Panc1 (cell line): ENCODE results near the gene USP24. TPM values are rescaled to one million over a fixed set of nuclear protein-coding genes. Genes with fewer than 3 reads are reported as not detected.
A peak's percentile ranks its signal among the peaks of the same experiment; 100 is the strongest.

Experiments used
- ATAC-seq: fragments of 200-7000 bp; cut with Tn5 transposase; 2 replicates; pipeline ENCODE4 v1.9.1; 2020; ENCODE audit warnings: mild to moderate bottlenecking, moderate library complexity
- BruUV-seq: library from RNA; stranded (reverse); fragments of 400-500 nt; replicated peaks from 2 replicates; lab custom pipeline; 2021; lab: Mats Ljungman, UMichigan
- CTCF ChIA-PET: fragments of 300-600 bp; sonication (Branson Sonifier 250); formaldehyde crosslinking; loops from one replicate; lab custom pipeline; 2022; ENCODE audit warnings: antibody characterized with exemption; lab: Charles Lee
- POLR2A ChIA-PET: fragments of 300-600 bp; sonication (Branson Sonifier 250); formaldehyde crosslinking; loops from one replicate; lab custom pipeline; 2022; ENCODE audit warnings: antibody characterized with exemption; lab: Charles Lee
- DNase-seq: peaks from one replicate; pipeline ENCODE4 v3.0.0-alpha.2; 2010; ENCODE audit warnings: low read depth, low spot score
- H3K27ac ChIP-seq: 2 replicates; pipeline ENCODE4 v1.5.1; 2011; ENCODE audit warnings: mild to moderate bottlenecking, low read length, inconsistent platforms
- H3K27me3 ChIP-seq: fragments of 200-500 bp; sonication (Bioruptor generic); 2 replicates; pipeline ENCODE4 v1.6.0; 2014; ENCODE audit warnings: low read length, inconsistent platforms; ENCODE audit not compliant: control insufficient read depth, insufficient read depth
- H3K36me3 ChIP-seq: fragments of 200-500 bp; sonication (Bioruptor generic); 2 replicates; pipeline ENCODE4 v1.5.1; 2014; ENCODE audit warnings: inconsistent platforms, mild to moderate bottlenecking, low read length, moderate library complexity; ENCODE audit not compliant: control insufficient read depth, insufficient read depth
- H3K4me1 ChIP-seq: 2 replicates; pipeline ENCODE4 v1.5.1; 2011; ENCODE audit warnings: inconsistent platforms, mild to moderate bottlenecking, low read length, moderate library complexity; ENCODE audit not compliant: control insufficient read depth, insufficient read depth
- H3K4me3 ChIP-seq, 2 experiments: 2 replicates each; pipeline ENCODE4 v1.5.1; 2011 to 2012; ENCODE audit warnings: low read depth in 2 of 2, low read length in 2 of 2, mild to moderate bottlenecking in 2 of 2, inconsistent platforms in 1 of 2, moderate library complexity in 1 of 2
- H3K9me3 ChIP-seq: fragments of 200-500 bp; sonication (Bioruptor generic); 2 replicates; pipeline ENCODE4 v1.5.1; 2014; ENCODE audit warnings: low read depth, mild to moderate bottlenecking, inconsistent platforms, low read length, moderate library complexity; ENCODE audit not compliant: control insufficient read depth, insufficient read depth
- POLR2AphosphoS5 ChIP-seq: IDR thresholded peaks from 2 replicates; pipeline ENCODE4 v1.6.1; 2012; ENCODE audit warnings: mild to moderate bottlenecking, low read depth, low read length, moderate library complexity
- REST ChIP-seq, 2 experiments: IDR thresholded peaks; 2 replicates each; pipeline ENCODE4 v1.6.1; 2011 to 2012; ENCODE audit warnings: low read depth in 2 of 2, control low read depth in 1 of 2, low read length in 1 of 2, mild to moderate bottlenecking in 1 of 2, moderate library complexity in 1 of 2; ENCODE audit not compliant: insufficient read depth in 1 of 2
- SIN3A ChIP-seq: IDR thresholded peaks from 2 replicates; pipeline ENCODE4 v1.6.1; 2012; ENCODE audit warnings: low read depth, mild to moderate bottlenecking, low read length, moderate library complexity, borderline replicate concordance; ENCODE audit not compliant: insufficient read depth
- TCF7L2 ChIP-seq: IDR thresholded peaks from 2 replicates; pipeline ENCODE4 v1.6.1; 2011; ENCODE audit warnings: mild to moderate bottlenecking, low read depth, low read length, inconsistent platforms
- in situ Hi-C: cut with HindIII; loops from 2 replicates; pipeline ENCODE4 v1.10.0; 2016; ENCODE audit warnings: low sequenced_read_pairs, low pct_unique_long_range_greater_than_20kb
- intact Hi-C: fragments of 100-400 bp; cut with micrococcal nuclease; formaldehyde crosslinking; loops from one replicate; pipeline ENCODE4 v1.10.0; 2022; ENCODE audit not compliant: unreplicated experiment
- total RNA-seq: library from RNA; stranded (reverse); gene quantifications from one replicate; pipeline ENCODE4 v1.2.1, GENCODE V29; 2021; ENCODE audit not compliant: unreplicated experiment
- TF ChIP-seq, protein P1 (sequence below): fragments of 450-650 bp; IDR thresholded peaks from 2 replicates; pipeline ENCODE4 v1.5.1; 2017; ENCODE audit warnings: mild to moderate bottlenecking

Gene USP24
- total RNA-seq, 1 experiment from 2014 or later = 52.2 TPM

DNA sequence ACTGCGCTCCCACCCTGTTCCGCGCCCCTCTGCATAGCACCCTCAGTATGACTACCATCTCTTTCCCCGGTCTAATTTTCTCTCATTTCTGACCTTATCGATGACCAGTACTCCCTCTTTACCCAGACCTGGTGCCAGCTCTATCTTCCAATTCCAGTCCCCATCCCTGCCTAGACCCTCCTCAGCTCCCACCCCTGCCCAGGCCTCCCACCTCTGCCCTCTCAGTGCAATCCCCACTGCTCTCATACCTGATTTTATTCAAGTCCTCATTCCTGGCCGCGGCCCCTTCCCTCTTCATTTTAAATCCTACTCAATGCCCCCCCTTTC, 1.3 kb downstream of the USP24 start:
- POLR2A ChIA-PET = no interaction called here
- intact Hi-C loops = loop anchor here (5.0 kb wide), 1 partner anchor 72 kb away; no protein-coding TSS in a partner anchor

GRCh38 chr1:55213151-55213884, 1.8 kb downstream of the USP24 start:
- in situ Hi-C loops (no loop called here), intact Hi-C loops (loop anchor here (5.0 kb wide), 1 partner anchor 71 kb away; no protein-coding TSS in a partner anchor)
- ATAC-seq (peak; percentile 22; the same call in 1 of the 2 replicates), DNase-seq (no peak)
- no peaks in the 10 kb centered on the region for H3K9me3 ChIP-seq
- H3K36me3 ChIP-seq = no peaks in the 10 kb centered on the region; the same call in 1 of the 2 replicates
- ChIA-PET CTCF (no interaction called here), POLR2A (no interaction called here)
- TF ChIP-seq REST (IDR thresholded peaks at IDR 0.05; ENCODE audit: insufficient read depth in 1 of 2, low read depth in 2 of 2, low read length in 1 of 2) (no peak), TCF7L2 (no peak), SIN3A (no peak), POLR2AphosphoS5 (no peak; the same call in 1 of the 2 replicates)
- TF ChIP-seq, protein P1, sequence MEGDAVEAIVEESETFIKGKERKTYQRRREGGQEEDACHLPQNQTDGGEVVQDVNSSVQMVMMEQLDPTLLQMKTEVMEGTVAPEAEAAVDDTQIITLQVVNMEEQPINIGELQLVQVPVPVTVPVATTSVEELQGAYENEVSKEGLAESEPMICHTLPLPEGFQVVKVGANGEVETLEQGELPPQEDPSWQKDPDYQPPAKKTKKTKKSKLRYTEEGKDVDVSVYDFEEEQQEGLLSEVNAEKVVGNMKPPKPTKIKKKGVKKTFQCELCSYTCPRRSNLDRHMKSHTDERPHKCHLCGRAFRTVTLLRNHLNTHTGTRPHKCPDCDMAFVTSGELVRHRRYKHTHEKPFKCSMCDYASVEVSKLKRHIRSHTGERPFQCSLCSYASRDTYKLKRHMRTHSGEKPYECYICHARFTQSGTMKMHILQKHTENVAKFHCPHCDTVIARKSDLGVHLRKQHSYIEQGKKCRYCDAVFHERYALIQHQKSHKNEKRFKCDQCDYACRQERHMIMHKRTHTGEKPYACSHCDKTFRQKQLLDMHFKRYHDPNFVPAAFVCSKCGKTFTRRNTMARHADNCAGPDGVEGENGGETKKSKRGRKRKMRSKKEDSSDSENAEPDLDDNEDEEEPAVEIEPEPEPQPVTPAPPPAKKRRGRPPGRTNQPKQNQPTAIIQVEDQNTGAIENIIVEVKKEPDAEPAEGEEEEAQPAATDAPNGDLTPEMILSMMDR = no peak
- no peaks in the 10 kb centered on the region for H3K27me3 ChIP-seq
- peaks cover 51% of the 10 kb centered on the region for H3K4me1 ChIP-seq
- TSS peak; percentile 59 for BruUV-seq
- H3K4me3 ChIP-seq = peak overlapping the region; percentile 69 to 86
- peak overlapping the region; percentile 87 for H3K27ac ChIP-seq

More for the DNA sequence above, 1.3 kb downstream of the USP24 start:
- peak overlapping the region; percentile 87 for H3K27ac ChIP-seq
- BruUV-seq = no TSS peak
- DNase-seq (no peak), ATAC-seq (peak; percentile 4; the same call in 1 of the 2 replicates)
- H3K4me3 ChIP-seq = peak overlapping the region; percentile 69 to 86
- H3K36me3 ChIP-seq = no peaks in the 10 kb centered on the region; the same call in 1 of the 2 replicates
- H3K27me3 ChIP-seq = no peaks in the 10 kb centered on the region
- H3K9me3 ChIP-seq = no peaks in the 10 kb centered on the region
- in situ Hi-C loops = no loop called here
- CTCF ChIA-PET = no interaction called here
- TF ChIP-seq POLR2AphosphoS5 (no peak), TCF7L2 (no peak), REST (IDR thresholded peaks at IDR 0.05; ENCODE audit: insufficient read depth in 1 of 2, low read depth in 2 of 2, low read length in 1 of 2) (no peak), SIN3A (no peak)
- TF ChIP-seq, protein P1 = no peak
- peaks cover 51% of the 10 kb centered on the region for H3K4me1 ChIP-seq
